ENCODE data around the gene GSE1. TPM values are rescaled to one million over a fixed set of nuclear protein-coding genes. Genes with fewer than 3 reads are reported as not detected.

The GSE1 gene
- total and polyA plus RNA-seq, 9 of the 15 experiments (the other 6 are each of a cell fraction or from before 2014, with no cell fraction given), result 12.2 to 244 (median 57.9) TPM

- ATAC-seq (no peak), FAIRE-seq (no peak), DNase-seq (ENCODE audit: extremely low read depth in 1 of 4, low spot score in 3 of 4) (no peak)
- Histone ChIP-seq H3K27ac (ENCODE audit: extremely low read depth, low read depth, low read length) (no peak overlapping the region), H3K4me1 (replicated peaks in 1 of 2; ENCODE audit: control insufficient read depth in 2 of 2, insufficient read depth in 2 of 2, low read length in 2 of 2) (peaks cover 0 to 96% of the 10 kb centered on the region in 2 experiments; a peak in 2 of 5 replicates), H3K36me3 (ENCODE audit: control insufficient read depth, insufficient read depth, low read length) (peaks cover 99% of the 10 kb centered on the region; the same call in 2 of the 3 replicates), H3K79me2 (ENCODE audit: control insufficient read depth, insufficient read depth, low read length) (peaks cover 99% of the 10 kb centered on the region), H3K4me2 (ENCODE audit: insufficient read depth, low read length) (no peak overlapping the region), H3K9me3 (replicated peaks; ENCODE audit: control insufficient read depth, insufficient read depth, low read depth, low read length) (no peaks in the 10 kb centered on the region), H3K9me1 (ENCODE audit: control insufficient read depth, insufficient read depth, low read length) (peaks cover 10% of the 10 kb centered on the region), H2AFZ (ENCODE audit: low read depth, low read length) (no peak overlapping the region), H3K9ac (ENCODE audit: insufficient read depth in 1 of 2, low read depth in 2 of 2, low read length in 2 of 2) (no peak overlapping the region), H4K20me1 (replicated peaks; ENCODE audit: control insufficient read depth, insufficient read depth, low read length) (peaks cover 84% of the 10 kb centered on the region), H3K27me3 (ENCODE audit: control insufficient read depth in 2 of 2, insufficient read depth in 2 of 2, low read length in 2 of 2) (no peaks in the 10 kb centered on the region), H3K4me3 (no peak overlapping the region)
- BruUV-seq (replicated peaks), result no TSS peak
- in situ Hi-C loops (cut with MboI), result no loop called here
- WGBS (ENCODE audit: insufficient coverage, low coverage, missing lambda C conversion rate), result 88% methylated on average over 19 of the region's 26 CpGs
- CTCF ChIA-PET (ENCODE audit: low intra/inter-chr PET ratio), result no interaction called here
- POLR2A ChIA-PET, result interaction anchor here (1.2 to 1.3 kb wide), 2 partner anchors 11 to 33 kb away, joined by 3 to 4 read pairs; no protein-coding TSS in a partner anchor
- intact Hi-C loops (cut with micrococcal nuclease), result no loop called here
- TF ChIP-seq ZEB2 (IDR thresholded peaks at IDR 0.05), result no peak
- TF ChIP-seq ZKSCAN8 (CRISPR knock-in tag; IDR thresholded peaks at IDR 0.05), result no peak
- peak; percentile 84 for TF ChIP-seq RBM22 (IDR thresholded peaks at IDR 0.05; ENCODE audit: low read depth, low read length, poor library complexity, severe bottlenecking)
- TF ChIP-seq CHD4 (IDR thresholded peaks at IDR 0.05; ENCODE audit: insufficient read depth, insufficient replicate concordance, low read depth, low read length, poor library complexity, severe bottlenecking), result no peak
- TF ChIP-seq ETV1 (tag; conservative IDR thresholded peaks at IDR 0.05; ENCODE audit: low read depth), result no peak
- TF ChIP-seq PRDM10 (IDR thresholded peaks at IDR 0.05; ENCODE audit: partially characterized antibody), result no peak
- no peak for TF ChIP-seq ZKSCAN1 (IDR thresholded peaks at IDR 0.05; ENCODE audit: low read depth, low read length)
- no peak for TF ChIP-seq ZBTB33 (CRISPR knock-in tag; IDR thresholded peaks at IDR 0.05)
- no peak for TF ChIP-seq ATF1 (CRISPR knock-in tag; IDR thresholded peaks at IDR 0.05)
- TF ChIP-seq ATF1 (tag; IDR thresholded peaks at IDR 0.05), result no peak
- TF ChIP-seq ELF4 (CRISPR knock-in tag; IDR thresholded peaks at IDR 0.05), result no peak
- no peak for TF ChIP-seq NFATC3 (IDR thresholded peaks at IDR 0.05)
- TF ChIP-seq MNT (conservative IDR thresholded peaks at IDR 0.05), result no peak
- no peak for TF ChIP-seq FOXP1 (CRISPR knock-in tag; IDR thresholded peaks at IDR 0.05)
- peak; percentile 63 for TF ChIP-seq POLR2G (IDR thresholded peaks at IDR 0.05; ENCODE audit: low read depth, low read length)
- TF ChIP-seq RBM39 (optimal IDR thresholded peaks at IDR 0.05; ENCODE audit: low read depth, low read length), result no peak
Observed at GRCh38 chr16:85638695-85639409, 25.7 kb downstream of the GSE1 start.
